Adipocyte (in vitro differentiated cells): Measurements from ENCODE around the gene CERS3.

Experiments used
- DNase-seq: peaks from one replicate; pipeline ENCODE4 v3.0.0-alpha.2; 2015; ENCODE audit warnings: low read depth
- H3K27me3 ChIP-seq: replicated peaks from 2 replicates; pipeline ENCODE4 v1.7.0; 2013; ENCODE audit warnings: mild to moderate bottlenecking, low read length, moderate library complexity; ENCODE audit not compliant: control insufficient read depth, insufficient read depth
- H3K36me3 ChIP-seq: 2 replicates; pipeline ENCODE4 v1.7.0; 2013; ENCODE audit warnings: low read length, mild to moderate bottlenecking, moderate library complexity; ENCODE audit not compliant: control insufficient read depth, insufficient read depth, severe bottlenecking
- H3K4me1 ChIP-seq: 2 replicates; pipeline ENCODE4 v1.7.0; 2013; ENCODE audit warnings: mild to moderate bottlenecking, low read length, moderate library complexity; ENCODE audit not compliant: control insufficient read depth, insufficient read depth
- H3K4me3 ChIP-seq: 2 replicates; pipeline ENCODE4 v1.7.0; 2013; ENCODE audit warnings: mild to moderate bottlenecking, low read length, moderate library complexity
- H3K9ac ChIP-seq: 2 replicates; pipeline ENCODE4 v1.7.0; 2013; ENCODE audit warnings: mild to moderate bottlenecking, low read length, moderate library complexity
- H3K9me3 ChIP-seq: 2 replicates; pipeline ENCODE4 v1.7.0; 2013; ENCODE audit warnings: mild to moderate bottlenecking, low read length, moderate library complexity; ENCODE audit not compliant: control insufficient read depth

Gene CERS3

DNA sequence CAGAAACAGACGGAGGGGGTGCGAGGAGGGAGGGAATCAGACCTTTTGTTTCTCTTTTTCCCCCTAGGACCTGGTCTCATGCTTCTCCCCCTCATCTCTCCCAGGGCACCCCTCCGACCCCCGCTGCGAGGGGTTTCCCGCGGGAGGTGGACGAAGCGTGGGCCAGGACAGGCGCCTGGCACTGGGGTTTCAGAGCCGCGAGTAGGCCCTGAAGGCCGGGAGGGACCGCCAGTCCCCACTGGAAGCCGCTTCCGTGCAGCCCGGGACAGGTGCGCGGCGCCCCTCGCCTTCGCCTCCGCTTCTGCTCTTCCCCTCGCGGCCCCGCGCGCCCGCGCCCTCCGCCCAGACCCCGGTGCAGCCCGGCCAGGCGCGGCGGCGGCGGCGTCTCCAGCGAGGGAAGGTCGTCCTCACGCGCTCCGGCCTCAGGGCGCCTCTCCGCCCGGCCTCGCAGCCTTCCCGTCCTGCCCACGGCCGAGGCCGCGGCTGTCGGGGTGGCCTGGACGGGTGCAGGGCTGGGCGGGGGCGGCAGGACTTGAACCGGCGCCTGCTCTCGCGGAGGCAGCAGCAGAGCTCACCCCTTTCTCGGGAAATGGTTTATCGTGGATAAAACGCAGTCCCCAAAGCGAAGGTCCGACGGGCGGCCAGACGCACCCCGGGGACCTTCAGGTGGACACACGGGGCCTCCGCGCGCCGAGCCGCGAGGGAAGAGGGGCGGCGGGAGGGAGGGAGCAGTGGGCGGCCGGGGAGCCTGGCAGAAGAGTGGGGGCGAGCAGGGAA lies 155.4 kb downstream of the CERS3 start:
- no peak overlapping the region for H3K4me3 ChIP-seq

DNA sequence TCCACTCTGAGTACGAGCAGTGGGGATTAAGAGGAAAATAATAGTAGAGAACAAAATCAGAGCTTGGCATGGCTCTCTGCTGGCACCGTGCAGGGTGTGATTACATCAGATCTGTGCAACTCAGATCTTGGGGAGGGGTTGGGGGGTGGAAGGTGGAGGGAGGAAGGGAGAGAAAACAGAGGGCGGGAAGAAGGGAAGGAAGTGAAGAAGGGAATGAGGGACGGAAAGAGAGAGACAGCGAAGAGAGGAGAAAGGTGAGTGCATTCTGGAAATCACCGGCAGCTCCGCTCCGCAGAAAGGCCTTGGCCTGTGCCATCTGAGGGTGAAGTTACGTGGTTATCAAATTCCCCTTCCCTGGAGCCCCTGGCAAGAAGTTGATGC lies 156.0 kb downstream of the CERS3 start:
- no peak overlapping the region for H3K9ac ChIP-seq
- peaks cover 16% of the 10 kb centered on the region for H3K9me3 ChIP-seq
- H3K4me1 ChIP-seq: peaks cover 3% of the 10 kb centered on the region
- DNase-seq: no peak
- no peak overlapping the region for H3K4me3 ChIP-seq
- H3K27me3 ChIP-seq: peaks cover 9% of the 10 kb centered on the region
- no peaks in the 10 kb centered on the region for H3K36me3 ChIP-seq

More for the DNA sequence above, 155.4 kb downstream of the CERS3 start:
- no peak for DNase-seq
- Histone ChIP-seq H3K9ac (no peak overlapping the region), H3K36me3 (no peaks in the 10 kb centered on the region), H3K9me3 (peaks cover 16% of the 10 kb centered on the region), H3K4me1 (peaks cover 3% of the 10 kb centered on the region), H3K27me3 (peaks cover 9% of the 10 kb centered on the region)

- Histone ChIP-seq H3K9ac (no peak overlapping the region), H3K9me3 (no peaks in the 10 kb centered on the region), H3K36me3 (no peaks in the 10 kb centered on the region), H3K4me1 (peaks cover 6% of the 10 kb centered on the region), H3K27me3 (peaks cover 6% of the 10 kb centered on the region), H3K4me3 (no peak overlapping the region)
- DNase-seq: no peak
Measured at GRCh38 chr15:100355342-100355741, 173.4 kb downstream of the CERS3 start.

- H3K36me3 ChIP-seq: no peaks in the 10 kb centered on the region
- no peak overlapping the region for H3K4me3 ChIP-seq
- H3K9ac ChIP-seq: no peak overlapping the region
- H3K9me3 ChIP-seq: no peaks in the 10 kb centered on the region
- peaks cover 12% of the 10 kb centered on the region for H3K4me1 ChIP-seq
- no peak for DNase-seq
- H3K27me3 ChIP-seq: peaks cover 6% of the 10 kb centered on the region
Measured at GRCh38 chr15:100353449-100353848, 175.3 kb downstream of the CERS3 start.

- DNase-seq: peak; percentile 59
- Histone ChIP-seq H3K9me3 (no peaks in the 10 kb centered on the region), H3K4me3 (peak overlapping the region; percentile 94), H3K36me3 (no peaks in the 10 kb centered on the region), H3K4me1 (peaks cover 12% of the 10 kb centered on the region), H3K27me3 (peaks cover 6% of the 10 kb centered on the region), H3K9ac (peak overlapping the region; percentile 97)
Measured at GRCh38 chr15:100350434-100351226, 178.1 kb downstream of the CERS3 start.
